CD4-positive, alpha-beta T cell (primary cell): ENCODE data around the gene CPLANE1. TPM values are rescaled to one million over a fixed set of nuclear protein-coding genes. Genes with fewer than 3 reads are reported as not detected.
"Not testable (repeated sequence)": the region's sequence is repeated elsewhere in the genome, so short reads cannot be mapped to it uniquely, and the experiment has no call there.

Source experiments
- ATAC-seq: fragments of 200-7000 bp; cut with Tn5 transposase; one replicate; pipeline ENCODE4 v1.10.0; 2022; ENCODE audit warnings: mild to moderate bottlenecking; ENCODE audit not compliant: poor library complexity
- CTCF ChIA-PET: fragments of 350-600 bp; sonication (Branson Sonifier 250); formaldehyde crosslinking; loops from one replicate; lab custom pipeline; 2021; ENCODE audit warnings: antibody characterized with exemption, inconsistent platforms; lab: Charles Lee
- POLR2A ChIA-PET: fragments of 350-600 bp; sonication (Branson Sonifier 250); formaldehyde crosslinking; loops from one replicate; lab custom pipeline; 2021; ENCODE audit warnings: antibody characterized with exemption, inconsistent platforms; lab: Charles Lee
- DNase-seq, 14 experiments: peaks; one replicate each; pipeline ENCODE4 v3.0.0-alpha.2; 2013 to 2020; ENCODE audit warnings: mixed read lengths in 2 of 14
- H3K27ac ChIP-seq, 2 donors: one replicate each; pipeline versions ENCODE4 v1.5.1 to v1.7.0; 2013; ENCODE audit warnings: low read length in 2 of 2, low read depth in 1 of 2, mild to moderate bottlenecking in 1 of 2
- H3K27me3 ChIP-seq, 2 experiments: 1 replicate in 1 of 2; 2 replicates in 1 of 2; pipeline versions ENCODE4 v1.6.1 to v1.7.0; 2013; ENCODE audit warnings: low read length in 2 of 2, control low read depth in 1 of 2, mild to moderate bottlenecking in 1 of 2, moderate library complexity in 1 of 2; ENCODE audit not compliant: insufficient read depth in 2 of 2, control insufficient read depth in 1 of 2
- H3K36me3 ChIP-seq: one replicate; pipeline ENCODE4 v1.6.1; 2013; ENCODE audit warnings: low read length, control low read depth; ENCODE audit not compliant: insufficient read depth
- H3K4me1 ChIP-seq: one replicate; pipeline ENCODE4 v1.6.1; 2013; ENCODE audit warnings: low read length, control low read depth; ENCODE audit not compliant: insufficient read depth
- H3K4me3 ChIP-seq: one replicate; pipeline ENCODE4 v1.5.1; 2013; ENCODE audit warnings: mild to moderate bottlenecking, low read length, moderate library complexity
- H3K9me3 ChIP-seq, 2 experiments: 1 replicate in 1 of 2; 2 replicates in 1 of 2; pipeline versions ENCODE4 v1.6.1 to v1.7.0; 2013; ENCODE audit warnings: low read length in 2 of 2, mild to moderate bottlenecking in 2 of 2, control low read depth in 1 of 2, moderate library complexity in 1 of 2; ENCODE audit not compliant: control insufficient read depth in 1 of 2, insufficient read depth in 1 of 2
- H3K27ac Mint-ChIP-seq: one replicate; pipeline ENCODE4 v1.8.0; 2020; ENCODE audit warnings: mixed read lengths
- H3K27me3 Mint-ChIP-seq: one replicate; pipeline ENCODE4 v1.8.0; 2021; ENCODE audit warnings: mixed read lengths
- H3K36me3 Mint-ChIP-seq: one replicate; pipeline ENCODE4 v1.8.0; 2021; ENCODE audit warnings: low read depth, mixed read lengths
- H3K4me1 Mint-ChIP-seq: one replicate; pipeline ENCODE4 v1.8.0; 2021; ENCODE audit warnings: low read depth, mixed read lengths
- H3K4me3 Mint-ChIP-seq: one replicate; pipeline ENCODE4 v1.8.0; 2020; ENCODE audit warnings: mild to moderate bottlenecking, mixed read lengths
- H3K9me3 Mint-ChIP-seq: one replicate; pipeline ENCODE4 v1.8.0; 2020; ENCODE audit warnings: mixed read lengths
- CTCF ChIP-seq: fragments of 200-600 bp; IDR thresholded peaks from one replicate; pipeline ENCODE4 v1.8.0; 2022; ENCODE audit warnings: antibody characterized with exemption, mild to moderate bottlenecking
- intact Hi-C, 2 experiments: fragments of 100-400 bp; cut with DNase I in 1 of 2; cut with micrococcal nuclease in 1 of 2; formaldehyde crosslinking; loops; one replicate each; pipeline versions ENCODE4 v1.15.1 to v1.9.0; 2023 to 2025; cut with DNase I, micrococcal nuclease
- total RNA-seq, 174 experiments: library from RNA in 2 of 174; stranded (reverse) in 2 of 174; gene quantifications; one replicate each; pipeline ENCODE4 v1.2.3 and lab custom pipeline; 2021 to 2026

The CPLANE1 gene
- total RNA-seq, 2 experiments from 2014 or later: 4.9 to 5.7 TPM

- Mint-ChIP-seq H3K36me3 (peaks cover 77% of the 10 kb centered on the region), H3K9me3 (peaks cover 24% of the 10 kb centered on the region), H3K27me3 (no peaks in the 10 kb centered on the region), H3K27ac (no peak overlapping the region), H3K4me3 (no peak overlapping the region), H3K4me1 (peaks cover 4% of the 10 kb centered on the region)
- Histone ChIP-seq H3K4me3 (no peak overlapping the region), H3K27me3 (no peaks in the 10 kb centered on the region), H3K4me1 (no peaks in the 10 kb centered on the region), H3K27ac (no peak overlapping the region), H3K9me3 (peaks cover 15% of the 10 kb centered on the region in 2 experiments), H3K36me3 (no peaks in the 10 kb centered on the region)
- intact Hi-C loops: no loop called here
- ChIA-PET POLR2A (no interaction called here), CTCF (no interaction called here)
- ATAC-seq (no peak), DNase-seq (no peak)
- no peak for TF ChIP-seq CTCF
These were observed 14.9 kb downstream of the CPLANE1 start for GRCh38 chr5:37234288-37234687.

- ATAC-seq: no peak
- no peaks in the 10 kb centered on the region for H3K9me3 Mint-ChIP-seq
- H3K4me3 Mint-ChIP-seq: no peak overlapping the region
- DNase-seq: no peak
- H3K4me1 Mint-ChIP-seq: no peaks in the 10 kb centered on the region
- Histone ChIP-seq H3K36me3 (peaks cover 10% of the 10 kb centered on the region), H3K27ac (no peak overlapping the region), H3K4me3 (no peak overlapping the region), H3K9me3 (no peaks in the 10 kb centered on the region), H3K27me3 (no peaks in the 10 kb centered on the region), H3K4me1 (no peaks in the 10 kb centered on the region)
- POLR2A ChIA-PET: no interaction called here
- no peak for TF ChIP-seq CTCF
- no peak overlapping the region for H3K27ac Mint-ChIP-seq
- intact Hi-C loops: no loop called here
- CTCF ChIA-PET: no interaction called here
- peaks cover 61% of the 10 kb centered on the region for H3K36me3 Mint-ChIP-seq
- no peaks in the 10 kb centered on the region for H3K27me3 Mint-ChIP-seq
These were observed 22.8 kb downstream of the CPLANE1 start for GRCh38 chr5:37226377-37226776.

- Mint-ChIP-seq H3K4me1 (no peaks in the 10 kb centered on the region), H3K27me3 (no peaks in the 10 kb centered on the region), H3K9me3 (no peaks in the 10 kb centered on the region), H3K36me3 (peaks cover 64% of the 10 kb centered on the region), H3K4me3 (no peak overlapping the region), H3K27ac (no peak overlapping the region)
- peaks cover 10% of the 10 kb centered on the region for H3K36me3 ChIP-seq
- TF ChIP-seq CTCF: no peak
- DNase-seq (no peak), ATAC-seq (no peak)
- H3K4me3 ChIP-seq: no peak overlapping the region
- no peaks in the 10 kb centered on the region for H3K9me3 ChIP-seq
- no peaks in the 10 kb centered on the region for H3K27me3 ChIP-seq
- CTCF ChIA-PET: no interaction called here
- POLR2A ChIA-PET: no interaction called here
- H3K4me1 ChIP-seq: no peaks in the 10 kb centered on the region
- H3K27ac ChIP-seq: no peak overlapping the region
- intact Hi-C loops: no loop called here
These were observed 27.0 kb downstream of the CPLANE1 start for GRCh38 chr5:37222181-37222580.

- H3K4me3 Mint-ChIP-seq, CTCF ChIA-PET, POLR2A ChIA-PET, H3K27me3 ChIP-seq, H3K27ac Mint-ChIP-seq, H3K27ac ChIP-seq, H3K36me3 ChIP-seq, H3K27me3 Mint-ChIP-seq, H3K9me3 ChIP-seq, H3K4me3 ChIP-seq, ATAC-seq, DNase-seq, H3K4me1 Mint-ChIP-seq, H3K9me3 Mint-ChIP-seq, intact Hi-C loops, H3K4me1 ChIP-seq: not testable (repeated sequence)
- H3K36me3 Mint-ChIP-seq: peaks cover 60% of the 10 kb centered on the region
These were observed 28.8 kb downstream of the CPLANE1 start for GRCh38 chr5:37220426-37220825.

GRCh38 chr5:37219384-37219783 is 29.8 kb downstream of the CPLANE1 start:
- intact Hi-C loops, ATAC-seq, H3K27me3 ChIP-seq, H3K4me1 Mint-ChIP-seq, DNase-seq, POLR2A ChIA-PET, H3K27ac Mint-ChIP-seq, H3K27ac ChIP-seq, H3K36me3 ChIP-seq, H3K9me3 ChIP-seq, CTCF ChIA-PET, H3K4me3 ChIP-seq, H3K4me1 ChIP-seq, H3K9me3 Mint-ChIP-seq, H3K4me3 Mint-ChIP-seq, H3K27me3 Mint-ChIP-seq: not testable (repeated sequence)
- H3K36me3 Mint-ChIP-seq: peaks cover 58% of the 10 kb centered on the region
